HUES6 (cell line): ENCODE results near the gene ZNF385B.
"Not testable (repeated sequence)": the region's sequence is repeated elsewhere in the genome, so short reads cannot be mapped to it uniquely, and the experiment has no call there.

ENCODE experiments used
- H3K27ac ChIP-seq: 2 replicates; pipeline ENCODE4 v1.7.0; 2013; ENCODE audit warnings: low read depth, mild to moderate bottlenecking, low read length, inconsistent platforms
- H3K27me3 ChIP-seq: 2 replicates; pipeline ENCODE4 v1.6.1; 2013; ENCODE audit warnings: low read length; ENCODE audit not compliant: control insufficient read depth, insufficient read depth
- H3K36me3 ChIP-seq: 2 replicates; pipeline ENCODE4 v1.6.1; 2013; ENCODE audit warnings: low read length; ENCODE audit not compliant: control insufficient read depth, insufficient read depth
- H3K4me1 ChIP-seq: 2 replicates; pipeline ENCODE4 v1.6.1; 2013; ENCODE audit warnings: low read length; ENCODE audit not compliant: control insufficient read depth, insufficient read depth
- H3K4me3 ChIP-seq: 2 replicates; pipeline ENCODE4 v1.5.1; 2013; ENCODE audit warnings: low read depth, low read length
- H3K9ac ChIP-seq: one replicate; pipeline ENCODE4 v1.6.1; 2013; ENCODE audit warnings: mild to moderate bottlenecking, low read length
- H3K9me3 ChIP-seq: 2 replicates; pipeline ENCODE4 v1.6.1; 2013; ENCODE audit warnings: low read depth, low read length; ENCODE audit not compliant: control insufficient read depth, insufficient read depth

Gene ZNF385B

GRCh38 chr2:179479947-179480346 is 381.5 kb downstream of the ZNF385B start:
- no peaks in the 10 kb centered on the region for H3K36me3 ChIP-seq
- no peak overlapping the region for H3K27ac ChIP-seq
- H3K4me3 ChIP-seq: no peak overlapping the region
- no peaks in the 10 kb centered on the region for H3K4me1 ChIP-seq
- H3K27me3 ChIP-seq: no peaks in the 10 kb centered on the region
- no peaks in the 10 kb centered on the region for H3K9me3 ChIP-seq
- no peak overlapping the region for H3K9ac ChIP-seq

- Histone ChIP-seq H3K27ac (no peak overlapping the region), H3K4me3 (no peak overlapping the region), H3K9ac (no peak overlapping the region), H3K36me3 (no peaks in the 10 kb centered on the region), H3K4me1 (no peaks in the 10 kb centered on the region), H3K27me3 (no peaks in the 10 kb centered on the region), H3K9me3 (no peaks in the 10 kb centered on the region)
Observed at GRCh38 chr2:179478771-179479170, 382.6 kb downstream of the ZNF385B start.

- H3K27me3 ChIP-seq: no peaks in the 10 kb centered on the region
- peaks cover 13% of the 10 kb centered on the region for H3K4me1 ChIP-seq
- no peaks in the 10 kb centered on the region for H3K36me3 ChIP-seq
- H3K9ac ChIP-seq: no peak overlapping the region
- no peak overlapping the region for H3K27ac ChIP-seq
- no peak overlapping the region for H3K4me3 ChIP-seq
- H3K9me3 ChIP-seq: no peaks in the 10 kb centered on the region
Observed at GRCh38 chr2:179470992-179471391, 390.4 kb downstream of the ZNF385B start.

GRCh38 chr2:179470089-179470488 is 391.3 kb downstream of the ZNF385B start:
- Histone ChIP-seq H3K27ac (no peak overlapping the region), H3K9me3 (no peaks in the 10 kb centered on the region), H3K9ac (no peak overlapping the region), H3K36me3 (no peaks in the 10 kb centered on the region), H3K4me1 (peaks cover 13% of the 10 kb centered on the region), H3K4me3 (no peak overlapping the region), H3K27me3 (no peaks in the 10 kb centered on the region)

- no peaks in the 10 kb centered on the region for H3K9me3 ChIP-seq
- H3K4me1 ChIP-seq: peaks cover 13% of the 10 kb centered on the region
- no peak overlapping the region for H3K9ac ChIP-seq
- H3K4me3 ChIP-seq: no peak overlapping the region
- H3K27me3 ChIP-seq: no peaks in the 10 kb centered on the region
- no peaks in the 10 kb centered on the region for H3K36me3 ChIP-seq
- H3K27ac ChIP-seq: no peak overlapping the region
Observed at GRCh38 chr2:179467960-179468359, 393.5 kb downstream of the ZNF385B start.

- H3K4me1 ChIP-seq: peaks cover 13% of the 10 kb centered on the region
- no peak overlapping the region for H3K27ac ChIP-seq
- no peaks in the 10 kb centered on the region for H3K9me3 ChIP-seq
- no peak overlapping the region for H3K4me3 ChIP-seq
- no peak overlapping the region for H3K9ac ChIP-seq
- no peaks in the 10 kb centered on the region for H3K36me3 ChIP-seq
- no peaks in the 10 kb centered on the region for H3K27me3 ChIP-seq
Observed at GRCh38 chr2:179467111-179467510, 394.3 kb downstream of the ZNF385B start.

- Histone ChIP-seq H3K27ac (no peak overlapping the region), H3K27me3 (no peaks in the 10 kb centered on the region), H3K4me3 (no peak overlapping the region), H3K9ac (no peak overlapping the region), H3K4me1 (no peaks in the 10 kb centered on the region), H3K36me3 (no peaks in the 10 kb centered on the region), H3K9me3 (peaks cover 16% of the 10 kb centered on the region)
Observed at GRCh38 chr2:179461420-179461819, 400.0 kb downstream of the ZNF385B start.

- Histone ChIP-seq H3K27me3 (no peaks in the 10 kb centered on the region), H3K4me1 (no peaks in the 10 kb centered on the region), H3K4me3 (no peak overlapping the region), H3K9me3 (peaks cover 19% of the 10 kb centered on the region), H3K9ac (no peak overlapping the region), H3K27ac (no peak overlapping the region), H3K36me3 (no peaks in the 10 kb centered on the region)
Observed at GRCh38 chr2:179460181-179460929, 401.1 kb downstream of the ZNF385B start.

GRCh38 chr2:179458113-179458512 is 403.3 kb downstream of the ZNF385B start:
- peaks cover 23% of the 10 kb centered on the region for H3K9me3 ChIP-seq
- not testable (repeated sequence) for H3K4me1 ChIP-seq, H3K9ac ChIP-seq, H3K27ac ChIP-seq, H3K27me3 ChIP-seq, H3K36me3 ChIP-seq, H3K4me3 ChIP-seq

GRCh38 chr2:179455824-179456223 is 405.6 kb downstream of the ZNF385B start:
- H3K27me3 ChIP-seq: no peaks in the 10 kb centered on the region
- H3K9ac ChIP-seq: no peak overlapping the region
- H3K36me3 ChIP-seq: no peaks in the 10 kb centered on the region
- no peak overlapping the region for H3K27ac ChIP-seq
- H3K9me3 ChIP-seq: peaks cover 23% of the 10 kb centered on the region
- H3K4me1 ChIP-seq: no peaks in the 10 kb centered on the region
- no peak overlapping the region for H3K4me3 ChIP-seq

GRCh38 chr2:179455172-179455524 is 406.3 kb downstream of the ZNF385B start:
- Histone ChIP-seq H3K4me3 (no peak overlapping the region), H3K36me3 (no peaks in the 10 kb centered on the region), H3K27ac (no peak overlapping the region), H3K9ac (no peak overlapping the region), H3K9me3 (peaks cover 23% of the 10 kb centered on the region), H3K27me3 (no peaks in the 10 kb centered on the region), H3K4me1 (no peaks in the 10 kb centered on the region)
